Measurements from ENCODE around the gene KLF7. TPM values are rescaled to one million over a fixed set of nuclear protein-coding genes. Genes with fewer than 3 reads are reported as not detected.

The KLF7 gene
- total RNA-seq, 1 donor from 2014 or later = 120 TPM

GRCh38 chr2:207117668-207118067 is 48.1 kb downstream of the KLF7 start:
- peaks cover 26% of the 10 kb centered on the region for H3K36me3 Mint-ChIP-seq (ENCODE audit: low read depth, unreplicated experiment)
- peaks cover 7% of the 10 kb centered on the region for H3K27me3 Mint-ChIP-seq (ENCODE audit: unreplicated experiment)
- no peak for DNase-seq (ENCODE audit: low spot score)
- H3K9me3 Mint-ChIP-seq (ENCODE audit: unreplicated experiment) = no peaks in the 10 kb centered on the region
- peaks cover 44% of the 10 kb centered on the region for H3K4me1 Mint-ChIP-seq (ENCODE audit: unreplicated experiment)
- TF ChIP-seq, protein P1, sequence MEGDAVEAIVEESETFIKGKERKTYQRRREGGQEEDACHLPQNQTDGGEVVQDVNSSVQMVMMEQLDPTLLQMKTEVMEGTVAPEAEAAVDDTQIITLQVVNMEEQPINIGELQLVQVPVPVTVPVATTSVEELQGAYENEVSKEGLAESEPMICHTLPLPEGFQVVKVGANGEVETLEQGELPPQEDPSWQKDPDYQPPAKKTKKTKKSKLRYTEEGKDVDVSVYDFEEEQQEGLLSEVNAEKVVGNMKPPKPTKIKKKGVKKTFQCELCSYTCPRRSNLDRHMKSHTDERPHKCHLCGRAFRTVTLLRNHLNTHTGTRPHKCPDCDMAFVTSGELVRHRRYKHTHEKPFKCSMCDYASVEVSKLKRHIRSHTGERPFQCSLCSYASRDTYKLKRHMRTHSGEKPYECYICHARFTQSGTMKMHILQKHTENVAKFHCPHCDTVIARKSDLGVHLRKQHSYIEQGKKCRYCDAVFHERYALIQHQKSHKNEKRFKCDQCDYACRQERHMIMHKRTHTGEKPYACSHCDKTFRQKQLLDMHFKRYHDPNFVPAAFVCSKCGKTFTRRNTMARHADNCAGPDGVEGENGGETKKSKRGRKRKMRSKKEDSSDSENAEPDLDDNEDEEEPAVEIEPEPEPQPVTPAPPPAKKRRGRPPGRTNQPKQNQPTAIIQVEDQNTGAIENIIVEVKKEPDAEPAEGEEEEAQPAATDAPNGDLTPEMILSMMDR (IDR thresholded peaks at IDR 0.05; ENCODE audit: unreplicated experiment) = no peak
- H3K4me3 Mint-ChIP-seq (ENCODE audit: unreplicated experiment) = peak overlapping the region; percentile 38
- H3K27ac Mint-ChIP-seq (ENCODE audit: unreplicated experiment) = no peak overlapping the region

- H3K36me3 Mint-ChIP-seq (ENCODE audit: low read depth, unreplicated experiment) = peaks cover 12% of the 10 kb centered on the region
- DNase-seq (ENCODE audit: low spot score) = no peak
- H3K9me3 Mint-ChIP-seq (ENCODE audit: unreplicated experiment) = no peaks in the 10 kb centered on the region
- TF ChIP-seq, protein P1 (IDR thresholded peaks at IDR 0.05; ENCODE audit: unreplicated experiment) = no peak
- H3K4me1 Mint-ChIP-seq (ENCODE audit: unreplicated experiment) = peaks cover 41% of the 10 kb centered on the region
- no peak overlapping the region for H3K4me3 Mint-ChIP-seq (ENCODE audit: unreplicated experiment)
- no peak overlapping the region for H3K27ac Mint-ChIP-seq (ENCODE audit: unreplicated experiment)
- peaks cover 4% of the 10 kb centered on the region for H3K27me3 Mint-ChIP-seq (ENCODE audit: unreplicated experiment)
These were observed 49.9 kb downstream of the KLF7 start for GRCh38 chr2:207115715-207116364.

DNA sequence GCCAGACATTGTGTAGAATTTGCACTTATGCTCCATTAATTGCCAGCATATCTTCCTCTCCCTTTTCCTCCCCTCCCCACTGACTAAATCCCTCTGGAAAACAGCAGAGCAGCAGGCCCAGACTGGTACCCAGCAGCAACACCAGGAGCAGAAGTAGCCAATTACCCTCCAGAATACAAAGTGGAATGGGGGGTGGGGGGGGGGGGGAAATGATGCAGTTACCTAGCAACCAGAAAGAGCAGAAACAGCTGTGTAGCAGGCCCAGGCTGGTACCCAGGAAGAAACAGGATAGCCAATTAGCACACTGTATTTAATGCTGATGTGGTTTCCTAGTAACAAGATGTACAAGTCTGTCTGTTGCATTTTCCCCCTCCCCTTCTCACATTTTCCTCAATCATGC is 52.3 kb downstream of the KLF7 start:
- H3K36me3 Mint-ChIP-seq (ENCODE audit: low read depth, unreplicated experiment) = peaks cover 9% of the 10 kb centered on the region
- H3K4me1 Mint-ChIP-seq (ENCODE audit: unreplicated experiment) = peaks cover 45% of the 10 kb centered on the region
- no peak for DNase-seq (ENCODE audit: low spot score)
- H3K27me3 Mint-ChIP-seq (ENCODE audit: unreplicated experiment) = peaks cover 4% of the 10 kb centered on the region
- no peaks in the 10 kb centered on the region for H3K9me3 Mint-ChIP-seq (ENCODE audit: unreplicated experiment)
- TF ChIP-seq, protein P1 (IDR thresholded peaks at IDR 0.05; ENCODE audit: unreplicated experiment) = no peak
- no peak overlapping the region for H3K27ac Mint-ChIP-seq (ENCODE audit: unreplicated experiment)
- H3K4me3 Mint-ChIP-seq (ENCODE audit: unreplicated experiment) = no peak overlapping the region

- TF ChIP-seq, protein P1 (IDR thresholded peaks at IDR 0.05; ENCODE audit: unreplicated experiment) = no peak
- no peak overlapping the region for H3K27ac Mint-ChIP-seq (ENCODE audit: unreplicated experiment)
- peaks cover 4% of the 10 kb centered on the region for H3K27me3 Mint-ChIP-seq (ENCODE audit: unreplicated experiment)
- peaks cover 46% of the 10 kb centered on the region for H3K4me1 Mint-ChIP-seq (ENCODE audit: unreplicated experiment)
- H3K9me3 Mint-ChIP-seq (ENCODE audit: unreplicated experiment) = no peaks in the 10 kb centered on the region
- no peak for DNase-seq (ENCODE audit: low spot score)
- peaks cover 10% of the 10 kb centered on the region for H3K36me3 Mint-ChIP-seq (ENCODE audit: low read depth, unreplicated experiment)
- H3K4me3 Mint-ChIP-seq (ENCODE audit: unreplicated experiment) = no peak overlapping the region
These were observed 53.0 kb downstream of the KLF7 start for GRCh38 chr2:207112785-207113184.

DNA sequence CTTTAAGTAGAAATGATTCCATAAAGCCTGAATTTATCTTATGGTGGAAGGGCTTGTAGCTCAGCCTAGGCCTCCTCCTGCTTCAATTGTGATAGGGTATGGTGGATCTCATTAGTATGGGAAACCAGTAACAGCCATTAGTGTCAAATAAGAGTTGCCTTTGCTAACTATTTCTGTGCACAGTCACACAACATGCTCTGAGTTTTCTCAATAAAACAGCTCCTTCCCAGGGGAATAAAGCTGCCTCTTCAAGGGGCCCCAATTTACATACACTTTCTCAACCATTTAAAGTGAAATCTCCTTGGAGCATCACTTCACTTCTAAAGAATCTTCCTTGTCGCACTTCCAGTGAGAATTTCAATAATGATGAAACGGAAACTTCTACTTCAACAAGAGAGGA is 53.4 kb downstream of the KLF7 start:
- H3K9me3 Mint-ChIP-seq (ENCODE audit: unreplicated experiment) = no peaks in the 10 kb centered on the region
- TF ChIP-seq, protein P1 (IDR thresholded peaks at IDR 0.05; ENCODE audit: unreplicated experiment) = no peak
- no peak overlapping the region for H3K4me3 Mint-ChIP-seq (ENCODE audit: unreplicated experiment)
- no peak overlapping the region for H3K27ac Mint-ChIP-seq (ENCODE audit: unreplicated experiment)
- H3K27me3 Mint-ChIP-seq (ENCODE audit: unreplicated experiment) = peaks cover 6% of the 10 kb centered on the region
- no peak for DNase-seq (ENCODE audit: low spot score)
- peaks cover 13% of the 10 kb centered on the region for H3K36me3 Mint-ChIP-seq (ENCODE audit: low read depth, unreplicated experiment)
- peaks cover 46% of the 10 kb centered on the region for H3K4me1 Mint-ChIP-seq (ENCODE audit: unreplicated experiment)

All from endothelial cell (in vitro differentiated cells).